ENCODE results near the gene TYW1.
"Not testable (repeated sequence)": the region's sequence is repeated elsewhere in the genome, so short reads cannot be mapped to it uniquely, and the experiment has no call there.

- not testable (repeated sequence) for TF ChIP-seq CTCF (IDR thresholded peaks at IDR 0.05); EP300 (IDR thresholded peaks at IDR 0.05); POLR2A (IDR thresholded peaks at IDR 0.05; ENCODE audit: low read depth); POLR2AphosphoS5 (IDR thresholded peaks at IDR 0.05)
Measured at GRCh38 chr7:67031685-67032084, 35.1 kb downstream of the TYW1 start.

Measured in esophagus muscularis mucosa (tissue), 4 donors.